Smooth muscle cell (in vitro differentiated cells): Measurements from ENCODE around the gene RD3L. TPM values are rescaled to one million over a fixed set of nuclear protein-coding genes. Genes with fewer than 3 reads are reported as not detected.

Experiments
- DNase-seq: peaks from one replicate; lab custom pipeline; 2025; ENCODE audit not compliant: unreplicated experiment; lab: John Stamatoyannopoulos, UW
- H2AFZ ChIP-seq: fragments of 200-600 bp; sonication (generic); 2 replicates; pipeline ENCODE4 v1.6.0; 2016; ENCODE audit warnings: antibody characterized with exemption, low read depth, mild to moderate bottlenecking
- H3F3A ChIP-seq: fragments of 200-600 bp; sonication (generic); 2 replicates; pipeline ENCODE4 v1.6.0; 2017; ENCODE audit warnings: antibody characterized with exemption, low read depth
- H3K27ac ChIP-seq: fragments of 200-600 bp; sonication (generic); 2 replicates; pipeline ENCODE4 v1.5.1; 2016; ENCODE audit warnings: low read depth, mild to moderate bottlenecking
- H3K27me3 ChIP-seq: fragments of 200-600 bp; sonication (generic); 2 replicates; pipeline ENCODE4 v1.6.1; 2016; ENCODE audit warnings: low read depth, mild to moderate bottlenecking
- H3K36me3 ChIP-seq: fragments of 200-600 bp; sonication (generic); 2 replicates; pipeline ENCODE4 v1.5.1; 2016; ENCODE audit warnings: low read depth
- H3K4me1 ChIP-seq: fragments of 200-600 bp; sonication (generic); 2 replicates; pipeline ENCODE4 v1.5.1; 2016; ENCODE audit warnings: low read depth
- H3K4me2 ChIP-seq: fragments of 200-600 bp; sonication (generic); 2 replicates; pipeline ENCODE4 v1.6.0; 2016; ENCODE audit warnings: mild to moderate bottlenecking
- H3K4me3 ChIP-seq: fragments of 200-600 bp; sonication (generic); 2 replicates; pipeline ENCODE4 v1.5.1; 2016; ENCODE audit warnings: mild to moderate bottlenecking
- H3K79me2 ChIP-seq: fragments of 200-600 bp; sonication (generic); 2 replicates; pipeline ENCODE4 v1.6.0; 2016; ENCODE audit warnings: low read depth, mild to moderate bottlenecking
- H3K9ac ChIP-seq: fragments of 200-600 bp; sonication (generic); 2 replicates; pipeline ENCODE4 v1.6.0; 2016; ENCODE audit warnings: low read depth
- H3K9me3 ChIP-seq: fragments of 200-600 bp; sonication (generic); replicated peaks from 2 replicates; pipeline ENCODE4 v1.5.1; 2016; ENCODE audit warnings: low read depth
- H4K20me1 ChIP-seq: fragments of 200-600 bp; sonication (generic); 2 replicates; pipeline ENCODE4 v1.6.0; 2016; ENCODE audit warnings: low read depth
- CTCF ChIP-seq: fragments of 200-600 bp; sonication (generic); IDR thresholded peaks from 2 replicates; pipeline ENCODE4 v1.5.1; 2017; ENCODE audit warnings: borderline replicate concordance, mild to moderate bottlenecking, antibody characterized with exemption; ENCODE audit not compliant: insufficient read depth, poor library complexity, severe bottlenecking
- WGBS: methylation state at CpG from one replicate; pipeline ENCODE4 v1.1.7; 2016; ENCODE audit warnings: low lambda C conversion rate; 5-methylcytosine and 5-hydroxymethylcytosine counted together
- polyA plus RNA-seq: library from polyadenylated mRNA; unstranded; fragments of >200 nt; fragmentation: Nextera tagmentation; extraction: Ambion mirVana; gene quantifications from 2 replicates; pipeline ENCODE4 v1.2.1, GENCODE V29; 2016
- total RNA-seq: library from RNA; depleted of rRNA; stranded (reverse); fragments of >200 nt; gene quantifications from 2 replicates; pipeline ENCODE4 v1.2.3, GENCODE V29; 2014

Gene RD3L
- total and polyA plus RNA-seq, 2 experiments from 2014 or later, result not detected

GRCh38 chr14:103948442-103948841 is 6.1 kb upstream of the RD3L start:
- Histone ChIP-seq H3K79me2 (no peaks in the 10 kb centered on the region), H3F3A (no peaks in the 10 kb centered on the region), H3K27me3 (no peaks in the 10 kb centered on the region), H3K4me2 (no peak overlapping the region), H3K36me3 (no peaks in the 10 kb centered on the region), H3K9me3 (no peaks in the 10 kb centered on the region), H3K9ac (no peak overlapping the region), H4K20me1 (no peaks in the 10 kb centered on the region), H3K4me3 (no peak overlapping the region), H3K4me1 (no peaks in the 10 kb centered on the region), H2AFZ (no peak overlapping the region), H3K27ac (no peak overlapping the region)
- no peak for TF ChIP-seq CTCF
- WGBS, result 68% methylated on average over 2 of the region's 2 CpGs
- no peak for DNase-seq

GRCh38 chr14:103946975-103947374 is 4.6 kb upstream of the RD3L start:
- no peak overlapping the region for H3K27ac ChIP-seq
- no peaks in the 10 kb centered on the region for H3K9me3 ChIP-seq
- no peak for DNase-seq
- H2AFZ ChIP-seq, result no peak overlapping the region
- whole genome bisulfite sequencing, result 91% methylated on average over 2 of the region's 2 CpGs
- TF ChIP-seq CTCF, result no peak
- H3K4me1 ChIP-seq, result no peaks in the 10 kb centered on the region
- H3K79me2 ChIP-seq, result no peaks in the 10 kb centered on the region
- H3K36me3 ChIP-seq, result no peaks in the 10 kb centered on the region
- no peak overlapping the region for H3K9ac ChIP-seq
- no peak overlapping the region for H3K4me2 ChIP-seq
- H4K20me1 ChIP-seq, result no peaks in the 10 kb centered on the region
- no peak overlapping the region for H3K4me3 ChIP-seq
- no peaks in the 10 kb centered on the region for H3F3A ChIP-seq
- H3K27me3 ChIP-seq, result peaks cover 7% of the 10 kb centered on the region

- Histone ChIP-seq H3K4me3 (no peak overlapping the region), H3K79me2 (no peaks in the 10 kb centered on the region), H2AFZ (no peak overlapping the region), H3F3A (no peaks in the 10 kb centered on the region), H3K27ac (no peak overlapping the region), H3K9me3 (no peaks in the 10 kb centered on the region), H3K27me3 (peaks cover 27% of the 10 kb centered on the region), H3K4me1 (no peaks in the 10 kb centered on the region), H4K20me1 (no peaks in the 10 kb centered on the region), H3K9ac (no peak overlapping the region), H3K4me2 (no peak overlapping the region), H3K36me3 (no peaks in the 10 kb centered on the region)
- TF ChIP-seq CTCF, result no peak
- WGBS, result 79% methylated on average over 5 of the region's 5 CpGs
- DNase-seq, result no peak
Measured at GRCh38 chr14:103943673-103944072, 1.3 kb upstream of the RD3L start.

- H3K4me3 ChIP-seq, result no peak overlapping the region
- no peaks in the 10 kb centered on the region for H4K20me1 ChIP-seq
- H3K36me3 ChIP-seq, result no peaks in the 10 kb centered on the region
- DNase-seq, result no peak
- no peak overlapping the region for H3K27ac ChIP-seq
- WGBS, result 78% methylated on average over 7 of the region's 7 CpGs
- H2AFZ ChIP-seq, result no peak overlapping the region
- no peaks in the 10 kb centered on the region for H3F3A ChIP-seq
- no peak overlapping the region for H3K4me2 ChIP-seq
- no peak for TF ChIP-seq CTCF
- H3K27me3 ChIP-seq, result peaks cover 27% of the 10 kb centered on the region
- H3K9ac ChIP-seq, result no peak overlapping the region
- H3K79me2 ChIP-seq, result no peaks in the 10 kb centered on the region
- H3K4me1 ChIP-seq, result no peaks in the 10 kb centered on the region
- H3K9me3 ChIP-seq, result no peaks in the 10 kb centered on the region
Measured at GRCh38 chr14:103941462-103941861, 867 bp downstream of the RD3L start.
